Stimulated activated CD8-positive, alpha-beta memory T cell treated with anti-CD3 and anti-CD28 coated beads, Interleukin-15, amount 100 ng/mL, for 24 hours (primary cell): ENCODE results near the gene CCDC174.
"Not testable (repeated sequence)": the region's sequence is repeated elsewhere in the genome, so short reads cannot be mapped to it uniquely, and the experiment has no call there.

Experiments used
- DNase-seq: peaks from one replicate; pipeline ENCODE4 v3.0.0-alpha.2; 2020; ENCODE audit warnings: low read depth

CCDC174 gene

DNA sequence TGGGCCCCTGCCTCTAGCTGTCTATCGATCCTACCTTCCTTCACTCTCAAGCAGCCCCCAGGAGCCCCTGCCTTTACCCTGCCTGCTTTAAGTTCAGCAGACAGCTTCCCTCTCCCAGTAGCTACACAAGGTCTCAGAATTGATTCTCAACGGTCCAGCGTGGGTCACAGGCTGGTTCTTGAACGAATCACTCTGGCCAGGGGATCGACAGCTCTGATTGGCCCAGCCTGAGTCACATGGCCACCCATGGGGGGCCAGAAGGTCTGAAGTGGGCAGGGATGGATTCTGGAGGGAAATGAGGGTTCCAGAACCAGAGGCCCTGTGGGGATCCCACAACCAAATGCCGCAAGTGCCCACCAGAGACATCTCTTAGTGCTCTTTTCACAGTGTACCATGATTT is 23.7 kb upstream of the CCDC174 start:
- no peak for DNase-seq

- DNase-seq = no peak
Measured at GRCh38 chr3:14628406-14628805, 23.2 kb upstream of the CCDC174 start.

DNA sequence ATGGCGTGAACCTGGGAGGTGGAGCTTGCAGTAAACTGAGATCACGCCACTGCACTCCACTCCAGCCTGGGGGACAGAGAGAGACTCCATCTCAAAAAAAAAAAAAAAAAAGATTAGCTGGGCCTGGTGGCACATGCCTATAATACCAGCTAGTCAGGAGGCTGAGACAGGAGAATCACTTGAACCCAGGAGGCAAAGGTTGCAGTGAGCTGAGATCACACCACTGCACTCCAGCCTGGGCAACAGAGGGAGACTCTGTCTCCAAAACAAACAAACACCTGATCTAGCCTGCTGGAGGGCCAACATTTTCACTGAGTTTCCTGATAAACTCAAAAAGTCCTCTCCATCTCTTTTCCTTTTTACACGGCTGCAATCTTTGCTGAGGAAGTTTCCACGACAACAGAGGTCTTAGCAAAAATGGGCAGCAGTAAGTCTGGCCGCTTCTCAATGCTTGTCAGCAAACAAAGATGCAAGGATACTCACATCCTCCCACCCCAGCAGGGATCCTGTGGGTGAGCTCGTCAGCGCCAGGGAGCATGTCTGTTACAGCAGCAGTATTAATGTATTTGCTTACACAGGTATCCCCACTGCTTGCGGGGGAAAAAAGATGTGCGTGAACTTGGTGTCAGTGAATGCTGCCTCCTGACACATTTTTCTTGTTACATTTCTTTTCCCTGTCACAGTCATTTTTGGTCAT is 21.0 kb upstream of the CCDC174 start:
- DNase-seq = no peak

GRCh38 chr3:14631101-14631497 is 20.5 kb upstream of the CCDC174 start:
- DNase-seq = no peak

DNA sequence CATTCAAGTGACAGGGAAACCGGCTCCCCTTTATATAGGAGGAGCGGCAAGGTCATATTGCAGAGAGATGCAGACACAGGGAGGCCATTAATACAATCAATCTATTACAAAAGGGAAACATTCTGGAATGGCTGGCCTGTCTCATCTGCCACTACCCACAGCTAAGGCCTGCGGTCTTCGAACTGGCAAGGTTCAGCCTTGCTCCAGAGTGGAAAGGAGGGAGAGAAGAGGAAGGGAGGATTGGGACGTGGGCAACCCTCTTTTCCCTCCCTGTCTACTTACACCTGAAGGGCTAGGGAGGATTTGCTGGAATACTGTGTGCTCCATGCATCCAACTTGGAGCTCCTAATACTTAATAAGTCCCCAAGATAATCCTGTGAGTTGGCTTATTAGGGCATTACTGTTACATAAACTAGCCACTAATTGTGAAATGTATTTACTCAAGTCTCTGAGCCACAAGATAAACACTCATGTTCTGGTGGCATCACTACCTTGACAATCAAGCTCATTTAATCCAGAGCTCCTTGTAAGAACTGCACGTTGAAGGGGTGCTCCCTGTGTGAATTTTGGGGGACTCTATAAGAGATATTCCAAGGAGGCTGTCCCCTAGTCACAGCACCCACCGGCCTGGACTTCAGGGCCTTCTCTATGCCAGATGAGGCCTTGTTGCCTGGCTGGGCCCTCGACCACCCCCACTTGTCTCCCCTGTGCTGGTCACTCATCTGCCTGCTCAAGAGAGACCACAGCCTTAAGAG is 19.7 kb upstream of the CCDC174 start:
- no peak for DNase-seq

DNA sequence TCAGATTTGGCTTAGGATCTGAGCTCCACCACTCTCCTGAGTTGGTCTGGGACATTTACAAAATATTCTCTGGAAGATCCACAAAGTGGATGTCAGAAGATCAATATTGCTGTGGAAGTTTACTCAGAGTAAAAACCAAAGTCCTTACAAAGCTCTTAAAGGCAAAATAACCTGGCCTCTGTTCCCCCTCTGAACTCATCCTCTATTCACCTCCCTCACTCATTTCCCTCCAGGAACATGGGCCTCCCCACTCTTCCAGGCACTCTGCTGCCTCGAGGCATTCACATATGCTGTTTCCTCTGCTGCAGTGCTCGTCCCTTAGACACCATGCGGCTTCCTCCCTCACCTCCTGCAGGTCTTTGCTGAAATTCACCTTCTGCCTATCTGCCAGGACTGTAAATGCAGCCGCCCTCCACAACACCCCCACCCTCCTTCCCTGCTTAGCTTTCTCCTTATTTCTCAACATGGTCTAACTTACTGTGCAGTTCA is 19.1 kb upstream of the CCDC174 start:
- DNase-seq = no peak

DNA sequence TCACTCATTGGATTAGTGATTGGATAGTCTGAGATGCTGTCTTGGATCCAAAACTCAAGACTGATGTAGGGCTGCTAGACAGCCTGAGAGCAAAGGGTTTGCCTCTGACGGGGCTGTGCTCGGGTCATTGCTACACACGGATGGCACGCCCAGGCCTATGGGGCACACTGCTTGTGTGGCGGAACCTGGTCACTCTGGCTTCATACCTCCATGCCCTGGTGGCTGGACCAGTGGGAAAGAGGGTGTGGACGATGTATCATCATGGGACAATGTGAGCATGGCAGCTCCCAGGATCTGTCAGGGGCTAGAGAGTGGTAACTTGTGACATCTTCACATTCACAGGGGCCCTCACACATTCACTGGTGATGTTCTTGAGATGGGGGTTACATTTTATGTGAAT is 18.1 kb upstream of the CCDC174 start:
- no peak for DNase-seq

DNA sequence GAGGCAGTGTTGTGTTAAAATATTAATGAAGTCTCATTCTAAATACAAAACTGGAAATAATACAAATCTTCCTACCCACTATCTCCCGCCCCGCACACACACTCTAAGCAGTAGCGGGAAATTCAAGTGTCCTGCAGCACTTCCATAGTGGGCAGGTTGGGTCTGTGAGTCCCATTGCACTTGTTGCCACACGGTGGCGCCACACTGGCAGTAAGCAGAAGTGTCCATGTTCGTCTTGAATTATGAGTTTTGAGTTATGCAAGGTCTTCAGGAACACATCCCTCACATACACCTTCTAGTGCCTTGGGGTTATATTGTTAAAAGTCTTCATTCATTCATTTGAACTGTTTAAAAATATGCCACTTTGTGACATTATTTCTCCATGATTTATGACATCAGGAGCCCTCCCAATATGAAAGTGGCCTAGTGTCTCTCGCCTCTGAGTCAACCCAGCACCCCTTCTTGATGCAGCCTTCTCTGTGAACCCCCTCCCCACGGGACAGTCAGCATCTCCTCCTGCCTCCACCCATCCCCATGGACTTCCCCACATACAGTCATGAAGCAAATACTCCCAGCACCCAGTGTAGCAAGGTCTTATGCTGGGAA is 17.6 kb upstream of the CCDC174 start:
- DNase-seq = no peak

DNA sequence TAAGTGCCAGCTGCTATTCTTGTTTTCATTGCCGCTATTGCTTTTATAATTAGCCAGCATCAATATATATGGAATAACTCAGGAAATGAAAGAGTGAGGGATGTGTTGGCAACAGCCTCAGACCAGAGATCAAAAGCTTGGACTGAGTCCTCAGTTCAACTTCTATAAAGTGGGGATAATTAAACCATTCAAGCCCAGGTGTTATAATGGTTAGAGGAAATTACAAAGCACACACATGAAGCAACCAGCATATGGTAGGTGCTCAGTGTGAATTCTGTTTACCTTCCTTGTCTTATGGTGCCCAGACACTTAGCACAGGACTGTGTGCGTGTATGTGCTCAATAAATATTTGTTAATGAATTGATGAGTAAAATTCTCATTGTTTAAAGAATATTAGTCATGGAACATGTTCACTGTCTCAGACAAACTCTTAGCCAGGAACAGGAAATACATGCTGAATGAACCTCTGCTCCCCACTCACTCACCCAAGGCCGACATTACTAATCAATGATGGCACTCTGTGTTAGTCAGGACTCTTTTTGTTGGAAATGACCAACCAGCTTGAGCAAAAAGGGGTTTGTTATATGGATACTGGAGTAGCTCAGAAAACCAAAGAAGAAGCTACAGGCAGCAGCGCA is 16.7 kb upstream of the CCDC174 start:
- DNase-seq = no peak

DNA sequence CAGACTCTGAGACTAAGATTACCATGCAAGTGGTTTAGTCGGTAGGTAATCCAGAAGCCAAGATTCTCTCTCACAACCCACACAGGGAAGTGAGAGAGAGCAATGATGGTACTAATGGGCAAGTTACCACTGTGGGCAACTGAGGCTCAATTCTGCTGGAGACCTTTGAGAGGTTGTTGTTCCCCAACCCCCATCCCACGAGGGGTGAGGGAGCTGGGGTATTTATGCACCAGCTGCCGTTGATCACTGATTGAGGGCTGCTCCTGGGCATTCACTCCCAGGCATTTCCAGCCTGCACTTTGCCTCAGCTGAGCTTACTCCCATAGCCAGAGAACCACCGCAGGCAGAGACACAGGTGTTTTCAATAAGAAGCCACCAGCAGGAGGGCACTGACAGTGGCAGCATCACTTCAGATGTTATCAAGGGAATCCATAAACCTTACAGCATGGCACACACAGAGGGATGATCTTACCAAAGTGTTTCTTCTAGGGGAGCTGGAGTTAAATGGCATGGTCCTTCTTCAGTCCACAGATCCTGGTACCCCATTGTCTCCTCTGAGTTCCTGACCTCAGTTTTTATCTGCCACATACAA is 15.0 kb upstream of the CCDC174 start:
- DNase-seq = no peak

DNA sequence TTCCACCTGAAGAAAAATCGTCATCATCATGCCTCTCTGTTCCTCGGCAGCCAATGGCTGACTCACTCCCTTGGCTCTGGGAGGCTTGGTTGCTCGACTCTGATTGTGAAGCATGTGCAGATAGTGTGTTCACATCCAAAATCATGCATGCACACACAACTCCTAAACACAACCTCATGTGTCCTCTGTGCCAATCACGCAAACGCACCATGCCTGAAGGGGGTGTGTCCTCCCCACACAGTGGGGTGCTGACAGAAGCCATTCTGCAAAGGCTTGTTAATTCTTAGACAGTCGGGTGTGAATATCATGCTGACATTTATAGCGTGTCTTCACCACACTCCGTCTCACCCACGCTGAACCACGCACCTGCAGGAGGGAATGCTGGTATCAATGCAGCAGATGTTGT is 11.4 kb upstream of the CCDC174 start:
- no peak for DNase-seq

DNA sequence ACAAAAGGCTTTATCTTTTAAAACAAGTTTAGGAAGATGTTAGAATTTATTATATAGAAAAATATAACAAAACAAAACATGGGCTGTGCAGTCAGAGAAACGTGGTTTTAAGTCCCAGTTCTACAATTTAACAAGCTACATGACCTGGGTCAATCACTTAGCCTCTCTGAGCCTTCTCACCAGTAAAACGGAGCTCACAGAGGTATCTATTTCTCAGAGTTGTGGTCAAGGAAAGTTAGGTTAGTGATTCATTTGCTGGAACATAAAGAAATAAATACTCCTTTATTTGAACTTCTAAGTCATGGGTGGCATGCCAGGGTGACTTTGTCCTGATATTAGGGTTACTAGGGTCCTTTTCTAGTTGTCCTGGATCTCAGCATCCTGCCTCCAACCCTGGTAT is 10.8 kb upstream of the CCDC174 start:
- DNase-seq = no peak

- no peak for DNase-seq
Measured at GRCh38 chr3:14641346-14641745, 10.2 kb upstream of the CCDC174 start.

- no peak for DNase-seq
Measured at GRCh38 chr3:14645453-14645852, 6.1 kb upstream of the CCDC174 start.

GRCh38 chr3:14646131-14646573 is 5.4 kb upstream of the CCDC174 start:
- no peak for DNase-seq

DNA sequence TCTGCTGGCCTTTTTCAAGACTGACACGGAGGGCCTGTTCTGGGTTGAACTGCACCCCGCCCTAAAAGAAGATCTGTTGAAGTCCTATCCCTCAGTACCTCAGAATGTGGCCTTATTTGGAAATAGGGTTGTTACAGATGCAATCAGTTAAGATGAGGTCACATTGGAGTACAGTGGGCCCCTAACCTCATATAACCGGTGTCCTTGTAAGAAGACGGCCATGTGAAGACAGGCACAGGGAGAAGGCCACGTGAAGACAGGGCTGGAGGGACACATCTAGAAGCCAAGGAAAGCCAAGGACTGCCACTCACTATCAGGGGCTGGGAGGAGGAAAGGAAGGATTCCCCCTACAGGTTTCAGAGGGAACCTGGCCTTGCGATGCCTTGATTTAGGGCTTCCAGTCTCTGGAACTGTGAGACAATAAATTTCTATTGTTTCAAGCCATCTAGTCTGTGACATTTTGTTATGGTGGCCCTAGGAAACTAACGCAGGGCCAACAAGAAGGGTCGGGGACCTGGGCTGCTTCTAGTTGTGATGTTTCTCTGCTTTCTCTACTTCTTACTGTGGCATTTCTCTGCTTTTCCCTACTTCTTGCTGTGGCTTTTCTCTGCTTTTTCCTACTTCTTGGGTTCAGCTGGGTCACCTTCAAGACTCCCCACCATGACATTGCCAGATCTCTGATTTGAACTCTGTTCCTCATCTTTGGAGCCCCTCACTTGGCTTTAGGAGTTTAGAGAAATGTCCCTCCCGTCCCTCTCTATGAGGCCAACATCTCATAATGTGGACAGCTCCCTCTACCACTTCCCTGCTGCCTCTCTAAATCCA is 4.8 kb upstream of the CCDC174 start:
- DNase-seq = no peak

DNA sequence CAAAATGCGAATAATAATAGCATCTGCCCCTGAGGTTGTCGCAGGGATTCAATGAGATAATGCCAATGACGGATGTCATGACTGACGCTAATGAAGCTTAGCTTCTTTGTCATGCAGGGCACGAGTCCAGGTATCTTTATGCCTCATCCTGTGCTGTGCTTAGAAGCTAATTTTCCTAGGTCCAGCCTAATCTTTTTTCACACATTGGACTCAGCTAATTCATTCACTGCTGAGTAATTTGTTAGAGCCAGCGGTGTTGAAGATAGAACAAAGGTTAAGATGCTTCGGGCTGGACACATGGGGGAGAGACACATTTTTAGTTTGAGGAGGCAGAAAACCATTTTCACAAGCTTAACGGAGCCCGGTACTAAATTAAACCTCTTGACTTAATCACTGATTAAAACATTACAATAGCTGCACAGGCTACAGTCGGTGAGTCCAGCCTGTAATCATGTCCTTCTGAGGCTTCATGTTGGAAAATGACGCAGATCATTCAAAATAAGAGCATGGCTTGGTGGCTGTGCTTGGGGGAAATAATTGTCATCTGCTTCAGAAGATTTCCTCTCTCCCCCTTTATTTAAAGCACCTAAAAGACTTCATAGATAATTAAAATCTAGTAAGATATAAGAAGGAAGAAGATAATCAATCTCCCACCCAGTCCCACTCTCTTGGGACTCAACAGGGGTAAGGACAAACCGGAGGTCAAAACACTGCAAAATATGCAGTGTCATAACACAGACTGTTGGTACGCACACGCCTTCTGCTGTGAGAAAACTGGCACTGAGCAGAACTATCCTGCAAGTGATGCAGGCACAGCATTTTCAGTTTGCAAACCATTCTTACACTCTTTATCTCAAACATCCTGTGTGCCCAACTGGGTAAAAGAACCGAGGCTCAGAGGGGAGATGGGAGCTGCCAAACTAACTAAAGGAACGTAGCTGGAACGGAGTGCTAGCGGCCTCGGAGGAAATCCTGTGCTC is 3.3 kb upstream of the CCDC174 start:
- no peak for DNase-seq

- no peak for DNase-seq
Measured at GRCh38 chr3:14649466-14649865, 2.1 kb upstream of the CCDC174 start.

GRCh38 chr3:14650193-14650592 is 1.4 kb upstream of the CCDC174 start:
- DNase-seq = no peak

DNA sequence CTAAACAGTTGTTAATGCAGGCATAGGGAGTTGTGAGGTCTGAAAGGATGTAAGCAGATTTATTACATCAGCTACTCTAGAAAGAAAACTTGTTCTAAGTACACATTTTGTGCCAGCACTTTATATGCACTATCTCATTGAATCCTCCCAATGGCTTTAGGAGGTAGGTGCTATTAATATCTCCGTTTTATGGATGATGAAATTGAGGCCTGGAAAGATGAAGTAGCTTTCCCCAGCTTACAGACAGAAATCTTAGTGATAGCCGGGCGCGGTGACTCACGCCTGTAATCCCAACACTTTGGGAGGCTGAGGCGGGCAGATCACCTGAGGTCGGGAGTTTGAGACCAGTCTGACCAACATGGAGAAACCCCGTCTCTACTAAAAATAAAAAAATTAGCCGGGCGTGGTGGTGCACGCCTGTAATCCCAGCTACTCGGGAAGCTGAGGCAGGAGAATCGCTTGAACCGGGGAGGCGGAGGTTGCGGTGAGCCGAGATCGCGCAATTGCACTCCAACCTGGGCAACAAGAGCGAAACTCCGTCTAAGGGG is 872 bp downstream of the CCDC174 start:
- not testable (repeated sequence) for DNase-seq
